Neural cell (in vitro differentiated cells): ENCODE measurements around the gene SRP14. TPM values are rescaled to one million over a fixed set of nuclear protein-coding genes. Genes with fewer than 3 reads are reported as not detected.

Source experiments
- H2AFZ ChIP-seq: fragments of 200-600, 300-800 bp; sonication (generic), shearing (Covaris generic); 2 replicates; pipeline ENCODE4 v1.6.0; 2014; ENCODE audit warnings: low read depth, mild to moderate bottlenecking, antibody characterized with exemption, low read length, moderate library complexity
- H3F3A ChIP-seq: fragments of 200-600 bp; shearing (Covaris generic); 2 replicates; pipeline ENCODE4 v1.6.1; 2016; ENCODE audit warnings: mild to moderate bottlenecking, moderate library complexity, mixed read lengths, antibody characterized with exemption, low read length; ENCODE audit not compliant: insufficient read depth, poor library complexity, severe bottlenecking
- H3K27ac ChIP-seq: fragments of 200-600, 300-800 bp; sonication (generic), shearing (Covaris generic); 2 replicates; pipeline ENCODE4 v1.5.1; 2014; ENCODE audit warnings: mild to moderate bottlenecking, low read length, moderate library complexity
- H3K27me3 ChIP-seq: fragments of 300-800, 200-600 bp; sonication (generic), shearing (Covaris generic); 2 replicates; pipeline ENCODE4 v1.6.0; 2014; ENCODE audit warnings: mild to moderate bottlenecking, low read depth, low read length, moderate library complexity; ENCODE audit not compliant: insufficient read depth
- H3K36me3 ChIP-seq: fragments of 300-800, 200-600 bp; sonication (generic), shearing (Covaris generic); 2 replicates; pipeline ENCODE4 v1.5.1; 2014; ENCODE audit warnings: mild to moderate bottlenecking, antibody characterized with exemption, low read length, moderate library complexity; ENCODE audit not compliant: insufficient read depth
- H3K4me2 ChIP-seq: fragments of 300-800, 200-600 bp; sonication (generic), shearing (Covaris generic); 2 replicates; pipeline ENCODE4 v1.6.0; 2014; ENCODE audit warnings: mild to moderate bottlenecking, low read length
- H3K4me3 ChIP-seq: fragments of 300-800, 200-600 bp; sonication (generic), shearing (Covaris generic); 2 replicates; pipeline ENCODE4 v1.5.1; 2014; ENCODE audit warnings: mild to moderate bottlenecking, low read length, moderate library complexity
- H3K79me2 ChIP-seq: fragments of 200-600 bp; shearing (Covaris generic); replicated peaks from 2 replicates; pipeline ENCODE4 v1.6.0; 2014; ENCODE audit warnings: mild to moderate bottlenecking, low read length, moderate library complexity; ENCODE audit not compliant: insufficient read depth
- H3K9ac ChIP-seq: fragments of 300-800, 200-600 bp; sonication (generic), shearing (Covaris generic); 2 replicates; pipeline ENCODE4 v1.6.1; 2016; ENCODE audit warnings: mild to moderate bottlenecking, low read length, mixed read lengths
- H3K9me2 ChIP-seq: fragments of 200-600 bp; shearing (Covaris generic); 2 replicates; pipeline ENCODE4 v1.6.1; 2016; ENCODE audit warnings: mild to moderate bottlenecking, low read length, mixed read lengths; ENCODE audit not compliant: insufficient read depth
- H3K9me3 ChIP-seq: fragments of 200-600, 300-800 bp; sonication (generic), shearing (Covaris generic); 2 replicates; pipeline ENCODE4 v1.6.1; 2016; ENCODE audit warnings: mild to moderate bottlenecking, mixed run types, low read length, moderate library complexity, mixed read lengths
- H4K20me1 ChIP-seq: fragments of 200-600 bp; shearing (Covaris generic); 2 replicates; pipeline ENCODE4 v1.6.1; 2016; ENCODE audit warnings: mild to moderate bottlenecking, mixed run types; ENCODE audit not compliant: insufficient read depth
- CTCF ChIP-seq: fragments of 450-650 bp; IDR thresholded peaks from 2 replicates; pipeline ENCODE4 v1.5.1; 2014; ENCODE audit warnings: antibody characterized with exemption, mild to moderate bottlenecking, moderate library complexity; ENCODE audit not compliant: poor library complexity, severe bottlenecking
- EP300 ChIP-seq: fragments of 450-650 bp; conservative IDR thresholded peaks from 2 replicates; pipeline ENCODE4 v1.6.1; 2014; ENCODE audit warnings: antibody characterized with exemption, mild to moderate bottlenecking, moderate library complexity; ENCODE audit not compliant: poor library complexity, severe bottlenecking
- EZH2 ChIP-seq: fragments of 200-600, 300-800 bp; shearing (Covaris generic), sonication (generic); IDR thresholded peaks from 2 replicates; pipeline ENCODE4 v1.6.1; 2014; ENCODE audit warnings: antibody characterized with exemption, low read length, borderline replicate concordance, mild to moderate bottlenecking; ENCODE audit not compliant: insufficient read depth, poor library complexity, severe bottlenecking
- MXI1 ChIP-seq: fragments of 450-650 bp; conservative IDR thresholded peaks from 2 replicates; pipeline ENCODE4 v1.6.1; 2014; ENCODE audit warnings: antibody characterized with exemption, mild to moderate bottlenecking; ENCODE audit not compliant: poor library complexity, severe bottlenecking
- POLR2AphosphoS5 ChIP-seq: IDR thresholded peaks from 2 replicates; pipeline ENCODE4 v1.6.1; 2012
- RAD21 ChIP-seq: fragments of 450-650 bp; conservative IDR thresholded peaks from 2 replicates; pipeline ENCODE4 v1.6.1; 2014; ENCODE audit warnings: antibody characterized with exemption, mild to moderate bottlenecking, moderate library complexity
- REST ChIP-seq: IDR thresholded peaks from 2 replicates; pipeline ENCODE4 v1.6.1; 2012; ENCODE audit warnings: borderline replicate concordance
- SMC3 ChIP-seq: fragments of 450-650 bp; conservative IDR thresholded peaks from 2 replicates; pipeline ENCODE4 v1.6.1; 2014; ENCODE audit warnings: antibody characterized with exemption, mild to moderate bottlenecking, moderate library complexity; ENCODE audit not compliant: poor library complexity
- TAF1 ChIP-seq: IDR thresholded peaks from 2 replicates; pipeline ENCODE4 v1.6.1; 2012; ENCODE audit warnings: low read depth
- polyA plus RNA-seq: library from polyadenylated mRNA; depleted of rRNA; stranded (reverse); fragments of >200 nt; gene quantifications from 2 replicates; pipeline ENCODE4 v1.2.3, GENCODE V29; 2014

SRP14 gene
- polyA plus RNA-seq, 1 donor from 2014 or later, result 490 TPM

GRCh38 chr15:40080104-40080503 lies 41.1 kb upstream of the SRP14 start:
- H3K27me3 ChIP-seq, result no peaks in the 10 kb centered on the region
- no peak overlapping the region for H3K27ac ChIP-seq

GRCh38 chr15:40079456-40079855 lies 40.5 kb upstream of the SRP14 start:
- TF ChIP-seq POLR2AphosphoS5, result no peak
- TF ChIP-seq REST, result no peak
- TF ChIP-seq EZH2, result no peak
- no peak for TF ChIP-seq CTCF
- TF ChIP-seq EP300, result no peak
- no peak for TF ChIP-seq MXI1
- TF ChIP-seq TAF1, result no peak
- TF ChIP-seq SMC3, result no peak
- no peak for TF ChIP-seq RAD21
- H3K4me3 ChIP-seq, result no peak overlapping the region
- no peak overlapping the region for H2AFZ ChIP-seq
- no peaks in the 10 kb centered on the region for H3K36me3 ChIP-seq
- no peaks in the 10 kb centered on the region for H4K20me1 ChIP-seq
- H3K9me3 ChIP-seq, result no peaks in the 10 kb centered on the region
- H3K27ac ChIP-seq, result no peak overlapping the region
- H3K9me2 ChIP-seq, result no peaks in the 10 kb centered on the region
- no peak overlapping the region for H3K9ac ChIP-seq
- H3K79me2 ChIP-seq, result no peaks in the 10 kb centered on the region
- H3K4me2 ChIP-seq, result no peak overlapping the region
- H3K27me3 ChIP-seq, result no peaks in the 10 kb centered on the region
- no peaks in the 10 kb centered on the region for H3F3A ChIP-seq

More at GRCh38 chr15:40080104-40080503, 41.1 kb upstream of the SRP14 start:
- H3F3A ChIP-seq, result no peaks in the 10 kb centered on the region
- H3K4me2 ChIP-seq, result no peak overlapping the region
- no peak overlapping the region for H3K9ac ChIP-seq
- H3K4me3 ChIP-seq, result no peak overlapping the region
- no peaks in the 10 kb centered on the region for H3K9me3 ChIP-seq
- H3K79me2 ChIP-seq, result no peaks in the 10 kb centered on the region
- no peak overlapping the region for H2AFZ ChIP-seq
- no peaks in the 10 kb centered on the region for H4K20me1 ChIP-seq
- no peak for TF ChIP-seq RAD21
- no peak for TF ChIP-seq REST
- TF ChIP-seq SMC3, result no peak
- TF ChIP-seq TAF1, result no peak
- no peak for TF ChIP-seq POLR2AphosphoS5
- H3K36me3 ChIP-seq, result no peaks in the 10 kb centered on the region
- no peaks in the 10 kb centered on the region for H3K9me2 ChIP-seq
